H9 (cell line): Measurements from ENCODE around the gene GSTT2B. TPM values are rescaled to one million over a fixed set of nuclear protein-coding genes. Genes with fewer than 3 reads are reported as not detected.
A peak's percentile ranks its signal among the peaks of the same experiment; 100 is the strongest.

Experiments
- DNase-seq: peaks from one replicate; pipeline ENCODE4 v3.0.0-alpha.2; 2017
- H2AFZ ChIP-seq: one replicate; pipeline ENCODE4 v1.6.1; 2013; ENCODE audit warnings: mild to moderate bottlenecking, low read length, control low read depth, moderate library complexity
- H2AK5ac ChIP-seq: 2 replicates; pipeline ENCODE4 v1.6.1; 2013; ENCODE audit warnings: low read length, control low read depth, mixed read lengths; ENCODE audit not compliant: insufficient read length
- H2BK120ac ChIP-seq: one replicate; pipeline ENCODE4 v1.6.1; 2013; ENCODE audit warnings: low read depth, mild to moderate bottlenecking, low read length, control low read depth, inconsistent platforms; ENCODE audit not compliant: poor library complexity, severe bottlenecking
- H2BK12ac ChIP-seq: 2 replicates; pipeline ENCODE4 v1.6.1; 2013; ENCODE audit warnings: low read length, control low read depth, mixed read lengths, low read depth; ENCODE audit not compliant: insufficient read length
- H2BK15ac ChIP-seq: 2 replicates; pipeline ENCODE4 v1.6.1; 2013; ENCODE audit warnings: low read depth, low read length, control low read depth
- H2BK20ac ChIP-seq: one replicate; pipeline ENCODE4 v1.6.1; 2013; ENCODE audit warnings: low read depth, mild to moderate bottlenecking, low read length, control low read depth, inconsistent platforms; ENCODE audit not compliant: poor library complexity, severe bottlenecking
- H2BK5ac ChIP-seq: 2 replicates; pipeline ENCODE4 v1.6.1; 2013; ENCODE audit warnings: low read length, control low read depth, mixed read lengths; ENCODE audit not compliant: insufficient read length
- H3K14ac ChIP-seq: 2 replicates; pipeline ENCODE4 v1.6.1; 2013; ENCODE audit warnings: low read length, control low read depth; ENCODE audit not compliant: insufficient read depth
- H3K18ac ChIP-seq: 2 replicates; pipeline ENCODE4 v1.6.1; 2013; ENCODE audit warnings: low read depth, mild to moderate bottlenecking, mixed read lengths, low read length, control low read depth; ENCODE audit not compliant: insufficient read length
- H3K23ac ChIP-seq: 2 replicates; pipeline ENCODE4 v1.6.1; 2013; ENCODE audit warnings: low read length, control low read depth, mixed read lengths, low read depth; ENCODE audit not compliant: insufficient read length
- H3K23me2 ChIP-seq: 2 replicates; pipeline ENCODE4 v1.6.1; 2013; ENCODE audit warnings: low read depth, mild to moderate bottlenecking, mixed read lengths, low read length, control low read depth; ENCODE audit not compliant: insufficient read length, poor library complexity, severe bottlenecking
- H3K27ac ChIP-seq: 2 replicates; pipeline ENCODE4 v1.5.1; 2013; ENCODE audit warnings: low read length, control low read depth, mixed read lengths, low read depth; ENCODE audit not compliant: insufficient read length
- H3K27me3 ChIP-seq: 2 replicates; pipeline ENCODE4 v1.6.1; 2013; ENCODE audit warnings: low read length, control low read depth, inconsistent platforms; ENCODE audit not compliant: insufficient read depth
- H3K4ac ChIP-seq: 2 replicates; pipeline ENCODE4 v1.6.1; 2013; ENCODE audit warnings: low read depth, mild to moderate bottlenecking, control low read depth, inconsistent platforms, low read length, moderate library complexity
- H3K4me1 ChIP-seq: 2 replicates; pipeline ENCODE4 v1.6.1; 2013; ENCODE audit warnings: low read length, control low read depth, inconsistent platforms; ENCODE audit not compliant: insufficient read depth
- H3K4me2 ChIP-seq: 2 replicates; pipeline ENCODE4 v1.6.1; 2013; ENCODE audit warnings: low read length, control low read depth, mixed read lengths; ENCODE audit not compliant: insufficient read length, insufficient read depth
- H3K56ac ChIP-seq: 2 replicates; pipeline ENCODE4 v1.6.1; 2013; ENCODE audit warnings: low read depth, mild to moderate bottlenecking, mixed read lengths, low read length, control low read depth; ENCODE audit not compliant: insufficient read length
- H3K79me1 ChIP-seq: 2 replicates; pipeline ENCODE4 v1.6.1; 2013; ENCODE audit warnings: low read depth, mild to moderate bottlenecking, moderate library complexity, low read length, control low read depth, inconsistent platforms; ENCODE audit not compliant: insufficient read depth, poor library complexity, severe bottlenecking
- H3K79me2 ChIP-seq: 2 replicates; pipeline ENCODE4 v1.6.1; 2013; ENCODE audit warnings: low read length, control low read depth, inconsistent platforms; ENCODE audit not compliant: insufficient read depth
- H3K9ac ChIP-seq: 2 replicates; pipeline ENCODE4 v1.6.1; 2013; ENCODE audit warnings: low read length, control low read depth, mixed read lengths; ENCODE audit not compliant: insufficient read length; ENCODE audit errors: extremely low read depth
- H3K9me3 ChIP-seq: one replicate; pipeline ENCODE4 v1.6.1; 2013; ENCODE audit warnings: low read depth, low read length, inconsistent platforms; ENCODE audit not compliant: control insufficient read depth
- H3T11ph ChIP-seq: one replicate; pipeline ENCODE4 v1.6.1; 2013; ENCODE audit warnings: mild to moderate bottlenecking, low read length, control low read depth, inconsistent platforms
- H4K20me1 ChIP-seq: one replicate; pipeline ENCODE4 v1.6.1; 2013; ENCODE audit not compliant: control insufficient read depth, insufficient read length, insufficient read depth
- H4K5ac ChIP-seq: 2 replicates; pipeline ENCODE4 v1.6.1; 2013; ENCODE audit warnings: low read depth, mild to moderate bottlenecking, mixed read lengths, low read length, control low read depth; ENCODE audit not compliant: insufficient read length
- H4K8ac ChIP-seq: replicated peaks from 2 replicates; pipeline ENCODE4 v1.6.1; 2013; ENCODE audit warnings: low read length, control low read depth, mixed read lengths, low read depth; ENCODE audit not compliant: insufficient read length
- H4K91ac ChIP-seq: 2 replicates; pipeline ENCODE4 v1.6.1; 2013; ENCODE audit warnings: low read depth, mild to moderate bottlenecking, moderate library complexity, mixed read lengths, low read length, control low read depth; ENCODE audit not compliant: insufficient read length
- H3K27ac Mint-ChIP-seq, 3 experiments: 2 replicates in 2 of 3; 3 replicates in 1 of 3; pipeline ENCODE4 v1.8.0; 2020 to 2021; ENCODE audit warnings: mixed read lengths in 3 of 3, mild to moderate bottlenecking in 1 of 3, moderate library complexity in 1 of 3
- H3K27me3 Mint-ChIP-seq: 2 replicates; pipeline ENCODE4 v1.8.0; 2021; ENCODE audit warnings: low read depth, mild to moderate bottlenecking, moderate library complexity, mixed read lengths
- H3K36me3 Mint-ChIP-seq, 3 experiments: 2 replicates in 2 of 3; 3 replicates in 1 of 3; pipeline ENCODE4 v1.8.0; 2020 to 2021; ENCODE audit warnings: low read depth in 3 of 3, mixed read lengths in 3 of 3; ENCODE audit not compliant: insufficient read depth in 1 of 3
- H3K4me1 Mint-ChIP-seq, 2 experiments: 2 replicates each; pipeline ENCODE4 v1.8.0; 2020; ENCODE audit warnings: mixed read lengths in 2 of 2
- H3K4me3 Mint-ChIP-seq, 2 experiments: 2 replicates in 1 of 2; 3 replicates in 1 of 2; pipeline ENCODE4 v1.8.0; 2020 to 2021; ENCODE audit warnings: mild to moderate bottlenecking in 2 of 2, mixed read lengths in 2 of 2, moderate library complexity in 1 of 2
- H3K9me3 Mint-ChIP-seq, 2 experiments: 2 replicates in 1 of 2; 3 replicates in 1 of 2; pipeline ENCODE4 v1.8.0; 2020; ENCODE audit warnings: mild to moderate bottlenecking in 2 of 2, mixed read lengths in 2 of 2, moderate library complexity in 1 of 2
- WGBS: extraction: QIAGEN DNeasy Blood & Tissue Kit; methylation state at CpG from one replicate; pipeline ENCODE4 v1.1.7; 2013; ENCODE audit warnings: missing lambda C conversion rate, low lambda C conversion rate, mixed read lengths; ENCODE audit not compliant: insufficient read length; ENCODE audit errors: extremely low coverage; 5-methylcytosine and 5-hydroxymethylcytosine counted together
- total RNA-seq: library from RNA; stranded (reverse); gene quantifications from 2 replicates; pipeline ENCODE4 v1.2.1, GENCODE V29; 2021
- TF ChIP-seq, protein P1 (sequence below): fragments of 200-600 bp; sonication (generic); conservative IDR thresholded peaks from 3 replicates; pipeline ENCODE4 v1.8.0; 2021; ENCODE audit warnings: antibody characterized with exemption, mild to moderate bottlenecking

GSTT2B gene
- total RNA-seq, 1 experiment from 2014 or later, result 4.5 TPM

DNA sequence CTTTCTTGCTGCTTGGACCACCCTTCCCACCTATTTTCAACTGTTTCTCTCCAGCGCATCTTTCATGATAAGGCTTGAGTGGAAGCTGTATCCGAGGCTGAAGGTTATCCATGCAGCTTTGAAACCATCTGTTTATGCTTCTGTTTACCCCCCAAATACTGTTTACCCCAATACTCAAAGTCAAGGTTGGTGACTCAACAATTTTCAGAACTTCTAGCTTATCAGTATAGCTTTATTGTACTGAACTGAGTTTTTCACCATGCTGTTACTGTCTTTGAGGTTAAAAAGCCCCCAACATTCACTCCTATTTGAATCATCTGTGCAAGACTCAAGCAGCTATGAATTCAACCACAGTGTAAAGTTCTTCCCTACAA lies 49.0 kb upstream of the GSTT2B start:
- no peak overlapping the region for H2BK12ac ChIP-seq
- H4K5ac ChIP-seq, result no peak overlapping the region
- Mint-ChIP-seq H3K36me3 (no peaks in the 10 kb centered on the region; a peak in 3 of 7 replicates), H3K9me3 (peaks cover 0 to 4% of the 10 kb centered on the region in 2 experiments; a peak in 2 of 5 replicates), H3K27ac (no peak overlapping the region; a peak in 1 of 7 replicates), H3K4me3 (peak overlapping the region; percentile 5 to 58; a peak in 1 of 5 replicates), H3K4me1 (peaks cover 10 to 13% of the 10 kb centered on the region in 2 experiments), H3K27me3 (peaks cover 3% of the 10 kb centered on the region)
- DNase-seq, result no peak
- H3K9me3 ChIP-seq, result no peaks in the 10 kb centered on the region
- H2AFZ ChIP-seq, result no peak overlapping the region
- no peak overlapping the region for H3K23ac ChIP-seq
- H4K8ac ChIP-seq, result no peak overlapping the region
- no peaks in the 10 kb centered on the region; the same call in 1 of the 2 replicates for H3K27me3 ChIP-seq
- H3K9ac ChIP-seq, result no peak overlapping the region
- H3T11ph ChIP-seq, result no peak overlapping the region
- no peak overlapping the region for H3K18ac ChIP-seq
- no peaks in the 10 kb centered on the region for H3K79me1 ChIP-seq
- no peaks in the 10 kb centered on the region; the same call in 1 of the 2 replicates for H3K4me1 ChIP-seq
- peaks cover 5% of the 10 kb centered on the region for H3K23me2 ChIP-seq
- TF ChIP-seq, protein P1, sequence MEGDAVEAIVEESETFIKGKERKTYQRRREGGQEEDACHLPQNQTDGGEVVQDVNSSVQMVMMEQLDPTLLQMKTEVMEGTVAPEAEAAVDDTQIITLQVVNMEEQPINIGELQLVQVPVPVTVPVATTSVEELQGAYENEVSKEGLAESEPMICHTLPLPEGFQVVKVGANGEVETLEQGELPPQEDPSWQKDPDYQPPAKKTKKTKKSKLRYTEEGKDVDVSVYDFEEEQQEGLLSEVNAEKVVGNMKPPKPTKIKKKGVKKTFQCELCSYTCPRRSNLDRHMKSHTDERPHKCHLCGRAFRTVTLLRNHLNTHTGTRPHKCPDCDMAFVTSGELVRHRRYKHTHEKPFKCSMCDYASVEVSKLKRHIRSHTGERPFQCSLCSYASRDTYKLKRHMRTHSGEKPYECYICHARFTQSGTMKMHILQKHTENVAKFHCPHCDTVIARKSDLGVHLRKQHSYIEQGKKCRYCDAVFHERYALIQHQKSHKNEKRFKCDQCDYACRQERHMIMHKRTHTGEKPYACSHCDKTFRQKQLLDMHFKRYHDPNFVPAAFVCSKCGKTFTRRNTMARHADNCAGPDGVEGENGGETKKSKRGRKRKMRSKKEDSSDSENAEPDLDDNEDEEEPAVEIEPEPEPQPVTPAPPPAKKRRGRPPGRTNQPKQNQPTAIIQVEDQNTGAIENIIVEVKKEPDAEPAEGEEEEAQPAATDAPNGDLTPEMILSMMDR, result no peak
- H4K20me1 ChIP-seq, result no peaks in the 10 kb centered on the region
- H2BK20ac ChIP-seq, result no peak overlapping the region
- no peak overlapping the region for H3K4me2 ChIP-seq
- no peak overlapping the region for H2BK15ac ChIP-seq
- no peak overlapping the region for H2BK120ac ChIP-seq
- H4K91ac ChIP-seq, result no peak overlapping the region
- H2AK5ac ChIP-seq, result no peak overlapping the region
- H3K56ac ChIP-seq, result no peak overlapping the region
- H2BK5ac ChIP-seq, result no peak overlapping the region
- no peak overlapping the region for H3K14ac ChIP-seq
- no CpG with 5 or more reads among the region's 2 CpGs for WGBS
- peaks cover 5% of the 10 kb centered on the region; the same call in 1 of the 2 replicates for H3K79me2 ChIP-seq
- H3K4ac ChIP-seq, result no peak overlapping the region
- H3K27ac ChIP-seq, result no peak overlapping the region
